GM23338 (cell line): ENCODE measurements around the gene C16orf74.

Experiments
- EZH2 ChIP-seq: fragments of 200-600 bp; sonication (generic); IDR thresholded peaks from one replicate; pipeline ENCODE4 v1.8.0; 2017; ENCODE audit warnings: antibody characterized with exemption, mild to moderate bottlenecking, low read depth; ENCODE audit not compliant: unreplicated experiment
- TF ChIP-seq, protein P1 (sequence below), 2 experiments: fragments of 200-600 bp in 1 of 2; sonication (generic) in 1 of 2; conservative IDR thresholded peaks; 2 replicates each; pipeline versions ENCODE4 v1.5.1 to v1.6.1; 2016 to 2017; ENCODE audit warnings: antibody characterized with exemption in 2 of 2, low read depth in 2 of 2, mild to moderate bottlenecking in 2 of 2, moderate library complexity in 1 of 2

DNA sequence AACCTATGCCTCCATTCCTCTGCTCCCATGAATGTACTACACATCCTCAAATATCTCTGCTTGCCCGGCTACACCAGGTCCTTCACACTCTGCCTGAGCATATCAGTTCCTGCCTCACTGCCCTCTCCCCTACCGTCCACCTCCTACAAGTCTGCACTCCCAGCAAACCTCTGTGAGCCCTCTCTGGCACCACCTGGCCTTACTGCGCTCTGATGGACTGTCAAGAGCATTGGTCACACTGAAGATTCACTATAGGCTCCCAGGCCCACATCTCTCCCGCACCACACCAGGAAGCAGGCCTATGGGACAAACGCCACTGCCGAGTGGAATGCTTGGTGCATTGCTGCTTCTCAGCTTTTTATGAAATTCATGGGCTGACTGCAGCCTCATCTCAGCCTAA lies 71.0 kb downstream of the C16orf74 start:
- TF ChIP-seq EZH2, result no peak
- TF ChIP-seq, protein P1, sequence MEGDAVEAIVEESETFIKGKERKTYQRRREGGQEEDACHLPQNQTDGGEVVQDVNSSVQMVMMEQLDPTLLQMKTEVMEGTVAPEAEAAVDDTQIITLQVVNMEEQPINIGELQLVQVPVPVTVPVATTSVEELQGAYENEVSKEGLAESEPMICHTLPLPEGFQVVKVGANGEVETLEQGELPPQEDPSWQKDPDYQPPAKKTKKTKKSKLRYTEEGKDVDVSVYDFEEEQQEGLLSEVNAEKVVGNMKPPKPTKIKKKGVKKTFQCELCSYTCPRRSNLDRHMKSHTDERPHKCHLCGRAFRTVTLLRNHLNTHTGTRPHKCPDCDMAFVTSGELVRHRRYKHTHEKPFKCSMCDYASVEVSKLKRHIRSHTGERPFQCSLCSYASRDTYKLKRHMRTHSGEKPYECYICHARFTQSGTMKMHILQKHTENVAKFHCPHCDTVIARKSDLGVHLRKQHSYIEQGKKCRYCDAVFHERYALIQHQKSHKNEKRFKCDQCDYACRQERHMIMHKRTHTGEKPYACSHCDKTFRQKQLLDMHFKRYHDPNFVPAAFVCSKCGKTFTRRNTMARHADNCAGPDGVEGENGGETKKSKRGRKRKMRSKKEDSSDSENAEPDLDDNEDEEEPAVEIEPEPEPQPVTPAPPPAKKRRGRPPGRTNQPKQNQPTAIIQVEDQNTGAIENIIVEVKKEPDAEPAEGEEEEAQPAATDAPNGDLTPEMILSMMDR (conservative IDR thresholded peaks at IDR 0.05; ENCODE audit: low read depth in 2 of 2), result no peak
